DMS53 (cell line): ENCODE results near the gene ETFA.
A peak's percentile ranks its signal among the peaks of the same experiment; 100 is the strongest.
"Not testable (repeated sequence)": the region's sequence is repeated elsewhere in the genome, so short reads cannot be mapped to it uniquely, and the experiment has no call there.

Experiments
- DNase-seq: peaks from one replicate; lab custom pipeline; 2025; lab: John Stamatoyannopoulos, UW

Gene ETFA

GRCh38 chr15:76270876-76271275 is 40.4 kb downstream of the ETFA start:
- DNase-seq: no peak

- DNase-seq: no peak
Measured at GRCh38 chr15:76267077-76267476, 44.2 kb downstream of the ETFA start.

- not testable (repeated sequence) for DNase-seq
Measured at GRCh38 chr15:76265769-76266168, 45.5 kb downstream of the ETFA start.

- DNase-seq: no peak
Measured at GRCh38 chr15:76260246-76260938, 50.9 kb downstream of the ETFA start.

- no peak for DNase-seq
Measured at GRCh38 chr15:76259392-76259791, 51.9 kb downstream of the ETFA start.

GRCh38 chr15:76258460-76258859 is 52.8 kb downstream of the ETFA start:
- DNase-seq: no peak

GRCh38 chr15:76253691-76254473 is 57.4 kb downstream of the ETFA start:
- no peak for DNase-seq

GRCh38 chr15:76252249-76252648 is 59.0 kb downstream of the ETFA start:
- no peak for DNase-seq

GRCh38 chr15:76251717-76252116 is 59.6 kb downstream of the ETFA start:
- DNase-seq: no peak

- DNase-seq: no peak
Measured at GRCh38 chr15:76245072-76245610, 66.1 kb downstream of the ETFA start.

- DNase-seq: no peak
Measured at GRCh38 chr15:76239786-76240185, 71.5 kb downstream of the ETFA start.

GRCh38 chr15:76236350-76236749 is 74.9 kb downstream of the ETFA start:
- DNase-seq: no peak

GRCh38 chr15:76235186-76235826 is 76.0 kb downstream of the ETFA start:
- peak; percentile 63 for DNase-seq

- DNase-seq: no peak
Measured at GRCh38 chr15:76234337-76234889, 76.9 kb downstream of the ETFA start.

GRCh38 chr15:76233921-76234320 is 77.3 kb downstream of the ETFA start:
- DNase-seq: no peak

GRCh38 chr15:76229266-76229665 is 82.0 kb downstream of the ETFA start:
- DNase-seq: no peak

GRCh38 chr15:76223521-76223920 is 87.7 kb downstream of the ETFA start:
- no peak for DNase-seq

GRCh38 chr15:76222159-76222558 is 89.1 kb downstream of the ETFA start:
- DNase-seq: no peak

- DNase-seq: no peak
Measured at GRCh38 chr15:76221085-76221767, 90.0 kb downstream of the ETFA start.

- DNase-seq: no peak
Measured at GRCh38 chr15:76217882-76218217, 93.4 kb downstream of the ETFA start.

- no peak for DNase-seq
Measured at GRCh38 chr15:76217029-76217881, 94.0 kb downstream of the ETFA start.
